IMR-90 (cell line): Measurements from ENCODE around the gene TFRC. TPM values are rescaled to one million over a fixed set of nuclear protein-coding genes. Genes with fewer than 3 reads are reported as not detected.

Experiments
- ATAC-seq: fragments of 200-7000 bp; cut with Tn5 transposase; 2 replicates; pipeline ENCODE4 v1.9.1; 2020; ENCODE audit warnings: low read depth, mild to moderate bottlenecking, moderate library complexity
- Bru-seq: library from RNA; stranded (reverse); fragments of 400-500 nt; gene quantifications from one replicate; lab custom pipeline; 2021; lab: Mats Ljungman, UMichigan
- BruChase-seq, 2 experiments: library from RNA; stranded (reverse); fragments of 400-500 nt; gene quantifications; one replicate each; lab custom pipeline; 2021; lab: Mats Ljungman, UMichigan
- BruUV-seq: library from RNA; stranded (reverse); fragments of 400-500 nt; replicated peaks from 2 replicates; lab custom pipeline; 2021; lab: Mats Ljungman, UMichigan
- CTCF ChIA-PET: fragments of 300-600 bp; formaldehyde crosslinking; extraction: SDS; loops from one replicate; lab custom pipeline; 2021; ENCODE audit warnings: antibody characterized with exemption; lab: Yijun Ruan, JAX
- POLR2A ChIA-PET: fragments of 300-600 bp; sonication (Branson Sonifier 250); formaldehyde crosslinking; loops from one replicate; lab custom pipeline; 2022; ENCODE audit warnings: antibody characterized with exemption; ENCODE audit not compliant: unreplicated experiment; lab: Charles Lee
- DNase-seq: peaks from one replicate; pipeline ENCODE4 v3.0.0; 2013
- H2AFZ ChIP-seq: replicated peaks from 2 replicates; pipeline ENCODE3; 2013; ENCODE audit warnings: low read length, mild to moderate bottlenecking; ENCODE audit not compliant: poor library complexity
- H2AK5ac ChIP-seq: 2 replicates; pipeline ENCODE4 v1.6.1; 2013; ENCODE audit warnings: low read depth, low read length, inconsistent platforms
- H2AK9ac ChIP-seq: replicated peaks from 2 replicates; pipeline ENCODE3; 2013; ENCODE audit warnings: mild to moderate bottlenecking, low read depth, low read length, moderate library complexity; ENCODE audit not compliant: poor library complexity
- H2BK120ac ChIP-seq: 2 replicates; pipeline ENCODE4 v1.6.1; 2013; ENCODE audit warnings: low read depth, low read length, inconsistent platforms
- H2BK15ac ChIP-seq: 3 replicates; pipeline ENCODE4 v1.6.1; 2013; ENCODE audit warnings: low read depth, low read length, inconsistent platforms
- H2BK20ac ChIP-seq: 2 replicates; pipeline ENCODE4 v1.6.1; 2013; ENCODE audit warnings: low read depth, mild to moderate bottlenecking, inconsistent platforms, low read length, moderate library complexity
- H2BK5ac ChIP-seq: 2 replicates; pipeline ENCODE4 v1.6.1; 2013; ENCODE audit warnings: mild to moderate bottlenecking, low read depth, low read length, inconsistent platforms; ENCODE audit not compliant: poor library complexity, severe bottlenecking
- H3K14ac ChIP-seq: replicated peaks from 2 replicates; pipeline ENCODE4 v1.6.1; 2013; ENCODE audit warnings: low read depth, low read length, inconsistent platforms
- H3K18ac ChIP-seq: 2 replicates; pipeline ENCODE4 v1.6.1; 2013; ENCODE audit warnings: low read depth, low read length, control low read depth
- H3K23ac ChIP-seq: 2 replicates; pipeline ENCODE4 v1.6.1; 2013; ENCODE audit warnings: low read depth, low read length, inconsistent platforms
- H3K27ac ChIP-seq: 2 replicates; pipeline ENCODE4 v1.5.1; 2013; ENCODE audit warnings: mild to moderate bottlenecking, control low read depth, low read length; ENCODE audit not compliant: insufficient read depth
- H3K27me3 ChIP-seq: 2 replicates; pipeline ENCODE4 v1.6.1; 2013; ENCODE audit warnings: low read length; ENCODE audit not compliant: control insufficient read depth, insufficient read depth
- H3K36me3 ChIP-seq: 2 replicates; pipeline ENCODE4 v1.6.1; 2013; ENCODE audit warnings: low read length, mixed read lengths; ENCODE audit not compliant: control insufficient read depth, insufficient read depth
- H3K4ac ChIP-seq: 2 replicates; pipeline ENCODE4 v1.6.1; 2013; ENCODE audit warnings: low read depth, low read length, inconsistent platforms
- H3K4me1 ChIP-seq: 2 replicates; pipeline ENCODE4 v1.6.1; 2013; ENCODE audit warnings: low read length, mixed read lengths; ENCODE audit not compliant: control insufficient read depth, insufficient read depth
- H3K4me2 ChIP-seq: 2 replicates; pipeline ENCODE4 v1.6.1; 2013; ENCODE audit warnings: low read depth, mild to moderate bottlenecking, control low read depth, low read length, moderate library complexity
- H3K4me3 ChIP-seq: 2 replicates; pipeline ENCODE4 v1.5.1; 2013; ENCODE audit warnings: low read depth, mild to moderate bottlenecking, control low read depth, low read length, moderate library complexity; ENCODE audit not compliant: insufficient read depth
- H3K56ac ChIP-seq: 2 replicates; pipeline ENCODE4 v1.6.1; 2013; ENCODE audit warnings: low read length, inconsistent platforms; ENCODE audit not compliant: insufficient read depth; ENCODE audit errors: extremely low read depth
- H3K79me1 ChIP-seq, 2 experiments: 2 replicates each; pipeline ENCODE4 v1.6.1; 2013; ENCODE audit warnings: low read length in 2 of 2, inconsistent platforms in 1 of 2, low read depth in 1 of 2
- H3K9ac ChIP-seq: 2 replicates; pipeline ENCODE4 v1.6.1; 2013; ENCODE audit warnings: low read depth, low read length, control low read depth
- H3K9me1 ChIP-seq: 2 replicates; pipeline ENCODE4 v1.6.1; 2013; ENCODE audit warnings: low read length, inconsistent platforms; ENCODE audit not compliant: insufficient read depth
- H3K9me3 ChIP-seq: 2 replicates; pipeline ENCODE4 v1.6.1; 2013; ENCODE audit warnings: low read length; ENCODE audit not compliant: control insufficient read depth, insufficient read depth
- H4K20me1 ChIP-seq: 2 replicates; pipeline ENCODE4 v1.6.1; 2013; ENCODE audit warnings: low read length, inconsistent platforms; ENCODE audit not compliant: insufficient read depth
- H4K5ac ChIP-seq: 2 replicates; pipeline ENCODE4 v1.6.1; 2013; ENCODE audit warnings: mild to moderate bottlenecking, low read depth, low read length, control low read depth
- H4K8ac ChIP-seq, 2 experiments: 2 replicates each; pipeline ENCODE4 v1.6.1; 2013; ENCODE audit warnings: low read depth in 2 of 2, low read length in 2 of 2, control low read depth in 1 of 2, inconsistent platforms in 1 of 2
- H4K91ac ChIP-seq: 2 replicates; pipeline ENCODE4 v1.6.1; 2013; ENCODE audit warnings: low read depth, low read length, inconsistent platforms; ENCODE audit not compliant: insufficient read depth
- BHLHE40 ChIP-seq: fragments of 150-350 bp; IDR thresholded peaks from 2 replicates; pipeline ENCODE4 v1.6.1; 2016; ENCODE audit warnings: mild to moderate bottlenecking, low read depth, low read length
- CHD1 ChIP-seq: IDR thresholded peaks from 2 replicates; pipeline ENCODE4 v1.6.1; 2012; ENCODE audit warnings: low read depth, low read length, improper control_type of control experiment
- CTCF ChIP-seq: conservative IDR thresholded peaks from 2 replicates; pipeline ENCODE4 v1.5.1; 2012; ENCODE audit warnings: mild to moderate bottlenecking, low read depth, low read length, improper control_type of control experiment
- FOS ChIP-seq: fragments of 150-350 bp; IDR thresholded peaks from 2 replicates; pipeline ENCODE4 v1.6.1; 2016; ENCODE audit warnings: low read depth, low read length
- MAFK ChIP-seq: IDR thresholded peaks from 2 replicates; pipeline ENCODE4 v1.6.1; 2012; ENCODE audit warnings: low read depth, low read length, improper control_type of control experiment
- MXI1 ChIP-seq: IDR thresholded peaks from 2 replicates; pipeline ENCODE4 v1.6.1; 2012; ENCODE audit warnings: low read depth, mild to moderate bottlenecking, low read length, moderate library complexity, borderline replicate concordance
- NFE2L2 ChIP-seq: fragments of 150-350 bp; IDR thresholded peaks from 2 replicates; pipeline ENCODE4 v1.6.1; 2016; ENCODE audit warnings: low read depth, mild to moderate bottlenecking, low read length
- POLR2A ChIP-seq: IDR thresholded peaks from 2 replicates; pipeline ENCODE4 v1.6.1; 2012; ENCODE audit warnings: mild to moderate bottlenecking, low read depth, low read length
- RAD21 ChIP-seq: IDR thresholded peaks from 2 replicates; pipeline ENCODE4 v1.6.1; 2012; ENCODE audit warnings: low read length, improper control_type of control experiment
- RCOR1 ChIP-seq: IDR thresholded peaks from 2 replicates; pipeline ENCODE4 v1.6.1; 2012; ENCODE audit warnings: mild to moderate bottlenecking, low read length, improper control_type of control experiment; ENCODE audit not compliant: insufficient replicate concordance
- RFX5 ChIP-seq: IDR thresholded peaks from 2 replicates; pipeline ENCODE4 v1.8.0; 2012; ENCODE audit warnings: low read depth, mild to moderate bottlenecking, low read length, moderate library complexity
- SMC3 ChIP-seq: fragments of 150-350 bp; IDR thresholded peaks from 2 replicates; pipeline ENCODE4 v1.6.1; 2016; ENCODE audit warnings: low read depth, mild to moderate bottlenecking, antibody characterized with exemption, low read length, moderate library complexity
- USF2 ChIP-seq: fragments of 150-350 bp; IDR thresholded peaks from 2 replicates; pipeline ENCODE4 v1.6.1; 2017; ENCODE audit warnings: mild to moderate bottlenecking, antibody characterized with exemption, low read length, low read depth
- WGBS, 2 experiments: methylation state at CpG; one replicate each; pipeline versions ENCODE4 v1.1.5 to v1.1.7; 2013; ENCODE audit warnings: missing lambda C conversion rate in 2 of 2; ENCODE audit not compliant: insufficient read length in 1 of 2; ENCODE audit errors: extremely low coverage in 2 of 2; 5-methylcytosine and 5-hydroxymethylcytosine counted together
- dilution Hi-C: fragments of 300-500 bp; cut with HindIII; formaldehyde crosslinking; loops from one replicate; pipeline ENCODE4 v1.14.3; 2018; ENCODE audit warnings: low sequenced_read_pairs; ENCODE audit not compliant: unreplicated experiment
- in situ Hi-C: fragments of 300-500 bp; cut with MboI; formaldehyde crosslinking; loops from 3 replicates; pipeline ENCODE4 v1.14.3; 2019; ENCODE audit warnings: low sequenced_read_pairs, inconsistent platforms, mixed read lengths
- intact Hi-C: fragments of 100-400 bp; cut with micrococcal nuclease; formaldehyde crosslinking; loops from 2 replicates; pipeline ENCODE4 v1.10.0; 2022
- long read RNA-seq: library from polyadenylated mRNA; unstranded; transcript quantifications from one replicate; pipeline ENCODE4 v2.0.0, GENCODE V29; 2021; ENCODE audit not compliant: unreplicated experiment
- polyA plus RNA-seq, 3 experiments: library from polyadenylated mRNA; depleted of rRNA; stranded (reverse); fragments of >200 nt; gene quantifications; 2 replicates each; pipeline ENCODE4 v1.2.3, GENCODE V29; 2012; ENCODE audit warnings: low replicate concordance in 1 of 3
- total RNA-seq: library from RNA; depleted of rRNA; stranded (reverse); fragments of >200 nt; gene quantifications from 2 replicates; pipeline ENCODE4 v1.2.3, GENCODE V29; 2012; rRNA removed

TFRC gene
- total RNA-seq (156 and 207 TPM in 2 replicates), polyA plus RNA-seq (2012; rRNA removed) (57.1 and 78.6 TPM in 2 replicates), Bru-seq, nascent RNA (percentile 85 among the genes with signal in this experiment), BruChase-seq, experiment 1, labeled RNA remaining after a 6-hour chase (percentile 96 among the genes with signal in this experiment), BruChase-seq, experiment 2, labeled RNA remaining after a 2-hour chase (percentile 92 among the genes with signal in this experiment)
- 11.4 and 18.2 TPM in 2 replicates for polyA plus RNA-seq (2012; cell fraction: cytosol; rRNA removed)
- polyA plus RNA-seq (2012; cell fraction: nucleus; rRNA removed; ENCODE audit: low replicate concordance), result 4.6 and 55.9 TPM in 2 replicates
- long read RNA-seq, full-length matches to known transcripts, result 215 of 274 reads
- long read RNA-seq, partial matches to known transcripts, result 36 of 274 reads
- long read RNA-seq, other reads (novel, unspliced or antisense), result 23 of 274 reads

GRCh38 chr3:196081834-196082618, at the start of gene TFRC:
Gene TFRC (minus strand): TSS chr3:196082090. CDS start chr3:196077099, 4,991 bp downstream.
- POLR2A ChIA-PET, result no interaction called here
- Histone ChIP-seq H4K5ac (peak within 1 kb of the TSS; percentile 49), H3K4me3 (peak within 1 kb of the TSS; percentile 72), H2BK20ac (no peak within 1 kb of the TSS), H3K36me3 (no peaks in the 10 kb centered on the region), H3K9me3 (no peaks in the 10 kb centered on the region), H3K14ac (peak within 1 kb of the TSS; percentile 81), H4K91ac (peak within 1 kb of the TSS; percentile 50), H3K79me1 (peaks cover 4 to 33% of the 10 kb centered on the region in 2 experiments; a peak in 3 of 4 replicates), H2AK9ac (peak within 1 kb of the TSS; percentile 98), H3K27ac (peak within 1 kb of the TSS; percentile 61), H2AK5ac (peak within 1 kb of the TSS; percentile 20; the same call in 1 of the 2 replicates), H3K27me3 (no peaks in the 10 kb centered on the region), H2BK120ac (no peak within 1 kb of the TSS; the same call in 1 of the 2 replicates), H3K4ac (peak within 1 kb of the TSS; percentile 87), H4K20me1 (peaks cover 30% of the 10 kb centered on the region), H3K4me1 (no peaks in the 10 kb centered on the region), H2BK5ac (peak within 1 kb of the TSS; percentile 67), H3K18ac (no peak within 1 kb of the TSS), H3K9ac (peak within 1 kb of the TSS; percentile 70), H2BK15ac (no peak within 1 kb of the TSS), H2AFZ (peak within 1 kb of the TSS; percentile 98), H3K56ac (peak within 1 kb of the TSS; percentile 26; the same call in 1 of the 2 replicates), H3K4me2 (peak within 1 kb of the TSS; percentile 98), H4K8ac (peak within 1 kb of the TSS; percentile 57 to 86), H3K23ac (peak within 1 kb of the TSS; percentile 92), H3K9me1 (0 out of 2 replicates have a peak, but pooled peaks cover 2% of the 10 kb centered on the region)
- dilution Hi-C loops, result no loop called here
- peak; percentile 86 for DNase-seq
- intact Hi-C loops, result loop anchor here (5.0 kb wide), 2 partner anchors 95 to 435 kb away; partner anchors contain the start of gene SMCO1
- in situ Hi-C loops, result no loop called here
- CTCF ChIA-PET, result no interaction called here
- peak; percentile 95 for ATAC-seq
- no TSS peak for BruUV-seq
- WGBS, 2 experiments, result 1% methylated on average over 19 of the region's 67 CpGs; no CpG with 5 or more reads in 1 of the 2 experiments
- TF ChIP-seq MAFK (no peak), SMC3 (0 out of 2 replicates have a peak, but pooled peaks have one; percentile 15), MXI1 (peak; percentile 88), NFE2L2 (0 out of 2 replicates have a peak, but pooled peaks have one; percentile 1), CTCF (no peak), POLR2A (peak; percentile 99), RAD21 (no peak), RFX5 (no peak), FOS (no peak), BHLHE40 (0 out of 2 replicates have a peak, but pooled peaks have one; percentile 17), USF2 (no peak), CHD1 (no peak), RCOR1 (no peak)
